PFSK-1 (cell line): ENCODE results near the gene GCM1.

ENCODE experiments used
- FOXP2 ChIP-seq: optimal IDR thresholded peaks from 2 replicates; pipeline ENCODE3; 2011; ENCODE audit warnings: borderline replicate concordance, control low read depth, inconsistent platforms; ENCODE audit not compliant: insufficient read depth; ENCODE audit errors: extremely low read length, extremely low read depth
- POLR2AphosphoS5 ChIP-seq: IDR thresholded peaks from 2 replicates; pipeline ENCODE4 v1.6.1; 2012; ENCODE audit warnings: low read depth, mild to moderate bottlenecking, control low read depth, low read length, moderate library complexity
- SIN3A ChIP-seq: IDR thresholded peaks from 2 replicates; pipeline ENCODE4 v1.6.1; 2012; ENCODE audit warnings: mild to moderate bottlenecking, low read length, moderate library complexity, borderline replicate concordance; ENCODE audit not compliant: insufficient read depth
- TAF1 ChIP-seq: IDR thresholded peaks from 2 replicates; pipeline ENCODE4 v1.6.1; 2012; ENCODE audit warnings: low read length, control low read depth, borderline replicate concordance; ENCODE audit not compliant: insufficient read depth
- TF ChIP-seq, protein P1 (sequence below), 2 experiments: IDR thresholded peaks; 2 replicates each; pipeline versions ENCODE4 v1.6.1 to v1.8.0; 2011 to 2012; ENCODE audit warnings: low read depth in 2 of 2, low read length in 2 of 2, control low read depth in 1 of 2, inconsistent platforms in 1 of 2, mild to moderate bottlenecking in 1 of 2, moderate library complexity in 1 of 2; ENCODE audit not compliant: insufficient read depth in 1 of 2

Gene GCM1

DNA sequence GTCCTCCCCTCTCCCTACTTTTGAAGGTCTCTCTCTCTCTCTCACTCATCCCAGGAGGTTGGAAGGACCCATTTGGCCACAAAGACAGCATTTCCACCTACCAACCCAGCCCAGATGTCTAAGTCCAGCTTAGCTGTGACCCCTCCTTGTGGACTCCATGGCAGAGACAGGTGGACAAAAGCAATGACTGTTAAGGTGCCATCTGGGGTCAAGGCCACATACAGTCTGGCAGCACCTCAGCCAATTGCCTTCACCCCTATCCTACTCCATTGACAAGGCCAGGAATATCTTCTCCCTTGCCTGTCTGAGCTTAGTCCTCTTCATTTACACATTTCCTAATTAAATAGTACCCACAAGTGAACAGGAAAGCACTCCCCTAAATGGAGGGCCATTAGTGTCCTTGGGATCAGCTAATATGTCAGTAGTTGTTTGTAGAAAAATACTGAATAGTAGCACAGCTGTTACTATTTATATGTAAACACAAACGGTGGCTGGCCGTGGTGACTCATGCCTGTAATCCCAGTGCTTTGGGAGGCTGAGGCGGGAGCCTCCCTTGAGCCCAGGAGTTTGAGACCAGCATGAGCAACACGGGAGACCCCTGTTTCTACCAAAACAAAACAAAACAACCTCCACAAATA lies 28.8 kb downstream of the GCM1 start:
- TF ChIP-seq, protein P1, sequence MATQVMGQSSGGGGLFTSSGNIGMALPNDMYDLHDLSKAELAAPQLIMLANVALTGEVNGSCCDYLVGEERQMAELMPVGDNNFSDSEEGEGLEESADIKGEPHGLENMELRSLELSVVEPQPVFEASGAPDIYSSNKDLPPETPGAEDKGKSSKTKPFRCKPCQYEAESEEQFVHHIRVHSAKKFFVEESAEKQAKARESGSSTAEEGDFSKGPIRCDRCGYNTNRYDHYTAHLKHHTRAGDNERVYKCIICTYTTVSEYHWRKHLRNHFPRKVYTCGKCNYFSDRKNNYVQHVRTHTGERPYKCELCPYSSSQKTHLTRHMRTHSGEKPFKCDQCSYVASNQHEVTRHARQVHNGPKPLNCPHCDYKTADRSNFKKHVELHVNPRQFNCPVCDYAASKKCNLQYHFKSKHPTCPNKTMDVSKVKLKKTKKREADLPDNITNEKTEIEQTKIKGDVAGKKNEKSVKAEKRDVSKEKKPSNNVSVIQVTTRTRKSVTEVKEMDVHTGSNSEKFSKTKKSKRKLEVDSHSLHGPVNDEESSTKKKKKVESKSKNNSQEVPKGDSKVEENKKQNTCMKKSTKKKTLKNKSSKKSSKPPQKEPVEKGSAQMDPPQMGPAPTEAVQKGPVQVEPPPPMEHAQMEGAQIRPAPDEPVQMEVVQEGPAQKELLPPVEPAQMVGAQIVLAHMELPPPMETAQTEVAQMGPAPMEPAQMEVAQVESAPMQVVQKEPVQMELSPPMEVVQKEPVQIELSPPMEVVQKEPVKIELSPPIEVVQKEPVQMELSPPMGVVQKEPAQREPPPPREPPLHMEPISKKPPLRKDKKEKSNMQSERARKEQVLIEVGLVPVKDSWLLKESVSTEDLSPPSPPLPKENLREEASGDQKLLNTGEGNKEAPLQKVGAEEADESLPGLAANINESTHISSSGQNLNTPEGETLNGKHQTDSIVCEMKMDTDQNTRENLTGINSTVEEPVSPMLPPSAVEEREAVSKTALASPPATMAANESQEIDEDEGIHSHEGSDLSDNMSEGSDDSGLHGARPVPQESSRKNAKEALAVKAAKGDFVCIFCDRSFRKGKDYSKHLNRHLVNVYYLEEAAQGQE (IDR thresholded peaks at IDR 0.05; ENCODE audit: insufficient read depth in 1 of 2, low read depth in 2 of 2, low read length in 2 of 2), result no peak
- no peak for TF ChIP-seq POLR2AphosphoS5
- TF ChIP-seq SIN3A, result no peak
- no peak for TF ChIP-seq TAF1
- TF ChIP-seq FOXP2, result no peak

DNA sequence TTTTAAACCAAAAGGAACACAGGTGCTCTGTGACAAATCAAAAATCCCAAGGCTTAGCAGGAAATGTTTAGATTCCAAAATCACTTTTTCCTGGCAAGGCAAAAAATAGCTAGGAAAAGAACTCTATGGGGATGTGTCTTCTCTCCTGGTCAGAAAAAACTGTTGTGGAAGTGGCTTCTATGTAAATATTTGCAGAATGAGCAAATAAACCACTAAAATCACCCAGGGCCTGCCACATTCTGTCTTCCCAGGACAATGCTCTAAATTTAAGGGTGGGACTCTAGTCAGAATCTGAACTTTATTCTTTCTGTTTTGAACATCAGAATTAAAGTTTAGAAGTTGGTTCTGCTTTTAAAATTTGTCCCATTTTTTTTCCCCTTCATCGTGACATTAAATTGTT lies 29.3 kb downstream of the GCM1 start:
- TF ChIP-seq FOXP2 (no peak), SIN3A (no peak), POLR2AphosphoS5 (no peak), TAF1 (no peak)
- TF ChIP-seq, protein P1 (IDR thresholded peaks at IDR 0.05; ENCODE audit: insufficient read depth in 1 of 2, low read depth in 2 of 2, low read length in 2 of 2), result no peak

DNA sequence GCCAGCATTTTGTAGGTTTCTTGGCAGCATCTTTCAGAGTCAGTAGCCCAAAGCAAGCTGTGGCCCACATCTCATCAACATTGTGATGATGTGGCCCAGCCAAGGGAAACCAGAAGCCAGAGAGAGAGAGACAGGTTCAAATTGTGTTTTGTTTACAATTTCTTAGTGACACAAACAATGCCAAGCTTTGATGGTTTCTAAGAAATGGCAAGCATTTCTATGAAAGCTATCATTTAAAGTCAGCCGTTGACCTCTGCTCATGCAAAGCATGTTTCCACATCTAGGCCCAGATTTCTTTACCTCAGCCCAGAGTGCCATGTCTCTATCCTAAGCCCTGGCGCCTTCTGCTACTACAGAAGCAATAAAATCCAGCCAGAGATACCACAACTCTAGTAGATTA lies 32.9 kb downstream of the GCM1 start:
- TF ChIP-seq SIN3A (no peak), FOXP2 (no peak), POLR2AphosphoS5 (no peak), TAF1 (no peak)
- TF ChIP-seq, protein P1 (IDR thresholded peaks at IDR 0.05; ENCODE audit: insufficient read depth in 1 of 2, low read depth in 2 of 2, low read length in 2 of 2), result no peak

DNA sequence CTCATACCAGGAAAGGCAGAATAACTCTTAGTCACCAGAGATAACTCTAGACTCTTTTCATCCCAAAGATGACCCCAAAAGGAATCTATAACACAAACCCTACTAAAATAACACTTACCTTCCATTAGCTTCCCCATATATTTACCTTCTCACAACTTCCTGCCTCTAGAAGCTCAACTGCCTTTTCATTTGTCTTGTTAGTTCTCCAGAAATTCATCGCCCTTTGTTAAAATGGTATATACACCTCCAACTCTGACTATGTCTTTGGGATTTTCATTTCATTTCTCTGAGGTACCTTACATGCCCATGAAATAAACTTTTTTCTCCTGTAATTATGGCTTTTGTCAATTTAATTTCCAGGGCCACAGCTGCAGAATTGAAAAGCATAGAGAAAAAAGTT lies 33.5 kb downstream of the GCM1 start:
- TF ChIP-seq, protein P1 (IDR thresholded peaks at IDR 0.05; ENCODE audit: insufficient read depth in 1 of 2, low read depth in 2 of 2, low read length in 2 of 2), result no peak
- no peak for TF ChIP-seq FOXP2
- no peak for TF ChIP-seq SIN3A

DNA sequence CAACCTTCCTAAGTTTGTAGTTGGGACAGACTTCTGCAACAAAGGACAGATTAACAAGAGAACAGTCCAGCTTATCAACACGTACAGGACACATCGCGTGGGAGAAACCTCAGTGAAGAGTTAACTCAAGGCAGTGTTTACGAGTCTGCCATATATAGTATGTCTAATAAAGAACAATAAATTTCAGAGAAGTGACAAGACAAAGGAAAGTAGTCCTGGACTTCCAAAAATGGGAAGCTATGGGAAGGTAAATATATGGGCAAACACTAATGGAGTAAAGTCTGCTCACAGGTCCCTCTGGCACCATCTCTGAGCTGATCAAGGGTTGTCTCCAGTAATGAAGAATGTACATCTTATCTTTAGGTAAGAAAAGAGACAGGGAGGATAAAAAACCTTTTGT lies 34.9 kb downstream of the GCM1 start:
- no peak for TF ChIP-seq POLR2AphosphoS5
- TF ChIP-seq FOXP2, result no peak
- TF ChIP-seq TAF1, result no peak
- no peak for TF ChIP-seq SIN3A
- TF ChIP-seq, protein P1 (IDR thresholded peaks at IDR 0.05; ENCODE audit: insufficient read depth in 1 of 2, low read depth in 2 of 2, low read length in 2 of 2), result no peak
